ENCODE data around the gene VEGFC. TPM values are rescaled to one million over a fixed set of nuclear protein-coding genes. Genes with fewer than 3 reads are reported as not detected.

VEGFC gene
- total and polyA plus RNA-seq, 10 of the 15 experiments (the other 5 are each of a cell fraction or from before 2014, with no cell fraction given): 0.03 to 0.04 TPM; not detected in 8

- ChIA-PET CTCF (interaction anchor here (1.6 kb wide), 1 partner anchor 259 kb away, joined by 5 read pairs; no protein-coding TSS in a partner anchor), RAD21 (ENCODE audit: unreplicated experiment) (no interaction called here), SMC1A (ENCODE audit: uncharacterized antibody, unreplicated experiment) (interaction anchor here (0.6 kb wide), 2 partner anchors 75 to 524 kb away, joined by 3 read pairs; no protein-coding TSS in a partner anchor), POLR2A (no interaction called here)
- intact Hi-C loops (cut with micrococcal nuclease; ENCODE audit: unreplicated experiment): loop anchor here (2.0 kb wide), 1 partner anchor 259 kb away; no protein-coding TSS in a partner anchor
- no TSS peak for BruUV-seq (replicated peaks)
- TF ChIP-seq USF2 (IDR thresholded peaks at IDR 0.05; ENCODE audit: borderline replicate concordance, low read depth, low read length) (no peak), SP1 (IDR thresholded peaks at IDR 0.05; ENCODE audit: low read depth, low read length) (no peak), TCF3 (IDR thresholded peaks at IDR 0.05; ENCODE audit: borderline replicate concordance, insufficient read depth, low read depth, low read length) (no peak), GATAD2B (conservative IDR thresholded peaks at IDR 0.05; ENCODE audit: low read depth) (no peak), RUNX3 (IDR thresholded peaks at IDR 0.05; ENCODE audit: low read length) (no peak), JUND (IDR thresholded peaks at IDR 0.05; ENCODE audit: low read depth, low read length) (no peak), EGR1 (IDR thresholded peaks at IDR 0.05; ENCODE audit: borderline replicate concordance in 1 of 2, low read depth in 2 of 2, low read length in 2 of 2) (no peak)
- ATAC-seq (no peak), FAIRE-seq (no peak), DNase-seq (ENCODE audit: low read depth, low spot score) (no peak)
- WGBS (ENCODE audit: insufficient coverage, insufficient replicate concordance, low lambda C conversion rate, missing lambda C conversion rate): 38% methylated on average over 8 of the region's 8 CpGs
- in situ Hi-C loops (cut with MboI): no loop called here
- H2AFZ ChIP-seq (ENCODE audit: control insufficient read depth, low read depth, low read length): no peak overlapping the region
- H3K9ac ChIP-seq (ENCODE audit: control insufficient read depth, insufficient read depth, low read length): no peak overlapping the region
- no peaks in the 10 kb centered on the region for H3K79me2 ChIP-seq (ENCODE audit: control insufficient read depth, insufficient read depth, low read length)
- no peak overlapping the region for H3K4me2 ChIP-seq (ENCODE audit: control insufficient read depth, insufficient read depth)
- H3K27ac ChIP-seq (ENCODE audit: control insufficient read depth, insufficient read depth): no peak overlapping the region
- no peaks in the 10 kb centered on the region for H3K9me3 ChIP-seq (replicated peaks; ENCODE audit: control insufficient read depth, insufficient read depth, low read length)
- H3K36me3 ChIP-seq (ENCODE audit: control insufficient read depth in 2 of 2, insufficient read depth in 2 of 2, low read length in 1 of 2): no peaks in the 10 kb centered on the region
- peaks cover 3 to 9% of the 10 kb centered on the region in 2 experiments; a peak in 3 of 4 replicates for H3K27me3 ChIP-seq (replicated peaks in 1 of 2; ENCODE audit: control insufficient read depth in 2 of 2, insufficient read depth in 2 of 2, low read length in 1 of 2)
- no peaks in the 10 kb centered on the region for H3K4me1 ChIP-seq (ENCODE audit: control insufficient read depth, insufficient read depth, low read length)
- H3K4me3 ChIP-seq: no peak overlapping the region
- H4K20me1 ChIP-seq (ENCODE audit: control insufficient read depth, insufficient read depth): no peaks in the 10 kb centered on the region
These were observed 4.5 kb downstream of the VEGFC start for GRCh38 chr4:176788248-176788647.

GRCh38 chr4:176784816-176785215 lies 7.9 kb downstream of the VEGFC start:
- no TSS peak for BruUV-seq (replicated peaks)
- WGBS (ENCODE audit: insufficient coverage, insufficient replicate concordance, low lambda C conversion rate, missing lambda C conversion rate): 42% methylated on average over 2 of the region's 2 CpGs
- TF ChIP-seq ETV6 (conservative IDR thresholded peaks at IDR 0.05 in 1 of 2, IDR thresholded peaks at IDR 0.05 in 1 of 2; ENCODE audit: borderline replicate concordance in 1 of 2, low read depth in 1 of 2) (no peak), ZBED1 (IDR thresholded peaks at IDR 0.05; ENCODE audit: borderline replicate concordance) (no peak), MYB (IDR thresholded peaks at IDR 0.05; ENCODE audit: borderline replicate concordance, low read depth, low read length) (no peak), JUNB (IDR thresholded peaks at IDR 0.05) (no peak), SP1 (IDR thresholded peaks at IDR 0.05; ENCODE audit: low read depth, low read length) (no peak), CREB1 (IDR thresholded peaks at IDR 0.05; ENCODE audit: low read depth) (no peak), RELA (IDR thresholded peaks at IDR 0.05; ENCODE audit: borderline replicate concordance, partially characterized antibody) (no peak), RFX5 (IDR thresholded peaks at IDR 0.05; ENCODE audit: low read depth, low read length) (no peak), IKZF1 (conservative IDR thresholded peaks at IDR 0.05) (no peak), CHD2 (IDR thresholded peaks at IDR 0.05; ENCODE audit: borderline replicate concordance, low read depth, low read length) (no peak)
- TF ChIP-seq, protein P1, sequence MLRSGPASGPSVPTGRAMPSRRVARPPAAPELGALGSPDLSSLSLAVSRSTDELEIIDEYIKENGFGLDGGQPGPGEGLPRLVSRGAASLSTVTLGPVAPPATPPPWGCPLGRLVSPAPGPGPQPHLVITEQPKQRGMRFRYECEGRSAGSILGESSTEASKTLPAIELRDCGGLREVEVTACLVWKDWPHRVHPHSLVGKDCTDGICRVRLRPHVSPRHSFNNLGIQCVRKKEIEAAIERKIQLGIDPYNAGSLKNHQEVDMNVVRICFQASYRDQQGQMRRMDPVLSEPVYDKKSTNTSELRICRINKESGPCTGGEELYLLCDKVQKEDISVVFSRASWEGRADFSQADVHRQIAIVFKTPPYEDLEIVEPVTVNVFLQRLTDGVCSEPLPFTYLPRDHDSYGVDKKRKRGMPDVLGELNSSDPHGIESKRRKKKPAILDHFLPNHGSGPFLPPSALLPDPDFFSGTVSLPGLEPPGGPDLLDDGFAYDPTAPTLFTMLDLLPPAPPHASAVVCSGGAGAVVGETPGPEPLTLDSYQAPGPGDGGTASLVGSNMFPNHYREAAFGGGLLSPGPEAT (IDR thresholded peaks at IDR 0.05; ENCODE audit: low read depth): no peak

More at GRCh38 chr4:176784816-176785215, 7.9 kb downstream of the VEGFC start:
- Histone ChIP-seq H3K27me3 (replicated peaks in 1 of 2; ENCODE audit: control insufficient read depth in 2 of 2, insufficient read depth in 2 of 2, low read length in 1 of 2) (no peaks in the 10 kb centered on the region), H3K36me3 (ENCODE audit: control insufficient read depth in 2 of 2, insufficient read depth in 2 of 2, low read length in 1 of 2) (no peaks in the 10 kb centered on the region), H3K4me3 (no peak overlapping the region), H2AFZ (ENCODE audit: control insufficient read depth, low read depth, low read length) (no peak overlapping the region), H3K4me1 (ENCODE audit: control insufficient read depth, insufficient read depth, low read length) (no peaks in the 10 kb centered on the region), H3K9ac (ENCODE audit: control insufficient read depth, insufficient read depth, low read length) (no peak overlapping the region), H3K9me3 (replicated peaks; ENCODE audit: control insufficient read depth, insufficient read depth, low read length) (no peaks in the 10 kb centered on the region), H3K4me2 (ENCODE audit: control insufficient read depth, insufficient read depth) (no peak overlapping the region), H3K27ac (ENCODE audit: control insufficient read depth, insufficient read depth) (no peak overlapping the region), H4K20me1 (ENCODE audit: control insufficient read depth, insufficient read depth) (no peaks in the 10 kb centered on the region), H3K79me2 (ENCODE audit: control insufficient read depth, insufficient read depth, low read length) (no peaks in the 10 kb centered on the region)
- in situ Hi-C loops (cut with MboI): no loop called here
- ATAC-seq (no peak), DNase-seq (ENCODE audit: low read depth, low spot score) (no peak), FAIRE-seq (no peak)
- SMC1A ChIA-PET (ENCODE audit: uncharacterized antibody, unreplicated experiment): no interaction called here
- CTCF ChIA-PET: no interaction called here
- RAD21 ChIA-PET (ENCODE audit: unreplicated experiment): no interaction called here
- POLR2A ChIA-PET: no interaction called here
- intact Hi-C loops (cut with micrococcal nuclease; ENCODE audit: unreplicated experiment): no loop called here
